ENCODE results near the gene TTC7B. TPM values are rescaled to one million over a fixed set of nuclear protein-coding genes. Genes with fewer than 3 reads are reported as not detected.

TTC7B gene
- total and polyA plus RNA-seq, 10 of the 15 experiments (the other 5 are each of a cell fraction or from before 2014, with no cell fraction given): under 0.01 to 1.1 (median 0.26) TPM; not detected in 2

- Histone ChIP-seq H3K79me2 (ENCODE audit: control insufficient read depth, insufficient read depth, low read length) (no peaks in the 10 kb centered on the region), H3K27ac (ENCODE audit: control insufficient read depth, insufficient read depth) (no peak overlapping the region), H3K9ac (ENCODE audit: control insufficient read depth, insufficient read depth, low read length) (no peak overlapping the region), H3K9me3 (replicated peaks; ENCODE audit: control insufficient read depth, insufficient read depth, low read length) (no peaks in the 10 kb centered on the region), H3K4me1 (ENCODE audit: control insufficient read depth, insufficient read depth, low read length) (no peaks in the 10 kb centered on the region), H3K4me3 (no peak overlapping the region), H4K20me1 (ENCODE audit: control insufficient read depth, insufficient read depth) (no peaks in the 10 kb centered on the region), H2AFZ (ENCODE audit: control insufficient read depth, low read depth, low read length) (no peak overlapping the region), H3K27me3 (replicated peaks in 1 of 2; ENCODE audit: control insufficient read depth in 2 of 2, insufficient read depth in 2 of 2, low read length in 1 of 2) (peaks cover 2 to 6% of the 10 kb centered on the region in 2 experiments; a peak in 3 of 4 replicates), H3K4me2 (ENCODE audit: control insufficient read depth, insufficient read depth) (no peak overlapping the region), H3K36me3 (ENCODE audit: control insufficient read depth in 2 of 2, insufficient read depth in 2 of 2, low read length in 1 of 2) (no peaks in the 10 kb centered on the region)
- in situ Hi-C loops (cut with MboI) (no loop called here), intact Hi-C loops (cut with micrococcal nuclease; ENCODE audit: unreplicated experiment) (no loop called here)
- TF ChIP-seq CHD4 (IDR thresholded peaks at IDR 0.05): no peak
- TF ChIP-seq YY1 (IDR thresholded peaks at IDR 0.05; ENCODE audit: low read depth, low read length): no peak
- TF ChIP-seq ZNF622 (IDR thresholded peaks at IDR 0.05): no peak
- TF ChIP-seq RFX5 (IDR thresholded peaks at IDR 0.05; ENCODE audit: low read depth, low read length): no peak
- TF ChIP-seq BMI1 (IDR thresholded peaks at IDR 0.05; ENCODE audit: borderline replicate concordance): no peak
- no peak for TF ChIP-seq FOS (IDR thresholded peaks at IDR 0.05; ENCODE audit: borderline replicate concordance, extremely low read depth, insufficient read length)
- no peak for TF ChIP-seq E4F1 (IDR thresholded peaks at IDR 0.05; ENCODE audit: borderline replicate concordance, partially characterized antibody)
- TF ChIP-seq PBX3 (IDR thresholded peaks at IDR 0.05; ENCODE audit: insufficient replicate concordance, low read depth, low read length): no peak
- TF ChIP-seq TCF12 (IDR thresholded peaks at IDR 0.05; ENCODE audit: low read depth, low read length): no peak
- no peak for TF ChIP-seq IKZF2 (IDR thresholded peaks at IDR 0.05)
- no peak for TF ChIP-seq ZBED1 (IDR thresholded peaks at IDR 0.05; ENCODE audit: borderline replicate concordance)
- no peak for TF ChIP-seq SP1 (IDR thresholded peaks at IDR 0.05; ENCODE audit: low read depth, low read length)
- SMC1A ChIA-PET (ENCODE audit: uncharacterized antibody, unreplicated experiment): no interaction called here
- POLR2A ChIA-PET: no interaction called here
- RAD21 ChIA-PET (ENCODE audit: unreplicated experiment): no interaction called here
- CTCF ChIA-PET: interaction anchor here (1.0 kb wide), 1 partner anchor 57 kb away, joined by 3 read pairs; no protein-coding TSS in a partner anchor
- no peak for DNase-seq (ENCODE audit: low read depth, low spot score)
- ATAC-seq: no peak
- no TSS peak for BruUV-seq (replicated peaks)
- FAIRE-seq: no peak
- 67% methylated on average over 5 of the region's 5 CpGs for WGBS (ENCODE audit: insufficient coverage, insufficient replicate concordance, low lambda C conversion rate, missing lambda C conversion rate)
Measured at GRCh38 chr14:90815572-90815821, 733 bp downstream of the TTC7B start.
